ENCODE measurements around the gene TIAM1.

The TIAM1 gene

DNA sequence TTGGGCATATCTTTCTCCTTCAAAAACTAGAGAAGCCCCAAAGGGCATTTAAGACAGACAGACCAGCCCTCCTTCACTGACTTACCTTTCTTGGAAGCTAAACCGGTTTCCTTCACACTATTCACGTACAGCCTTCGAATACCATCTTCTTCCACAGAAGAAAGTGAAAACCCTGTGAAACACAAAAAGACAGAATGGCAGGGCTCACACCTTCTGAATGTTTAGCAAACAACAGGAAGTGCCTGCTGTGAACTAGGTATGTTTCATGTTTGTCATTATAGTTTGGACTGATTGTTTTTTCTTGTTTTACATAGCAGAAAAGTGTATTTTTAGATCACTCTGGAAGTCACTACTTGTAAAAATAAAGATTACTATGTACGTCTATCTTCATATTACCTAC is 157.1 kb downstream of the TIAM1 start:
- H3K4me1 ChIP-seq (ENCODE audit: control insufficient read depth in 2 of 2, insufficient read depth in 2 of 2, low read length in 2 of 2), result no peaks in the 10 kb centered on the region
- H3K9ac ChIP-seq (ENCODE audit: low read depth in 1 of 2, low read length in 2 of 2), result no peak overlapping the region
- no peaks in the 10 kb centered on the region for H3K27me3 ChIP-seq (ENCODE audit: control insufficient read depth in 2 of 2, insufficient read depth in 2 of 2, low read length in 2 of 2)
- no peak overlapping the region for H3K27ac ChIP-seq (ENCODE audit: low read depth in 2 of 2, low read length in 2 of 2)
- H3K4me3 ChIP-seq (ENCODE audit: low read length in 2 of 2), result no peak overlapping the region
- H3K36me3 ChIP-seq (ENCODE audit: control insufficient read depth in 2 of 2, insufficient read depth in 2 of 2, low read length in 2 of 2), result no peaks in the 10 kb centered on the region
- H3K9me3 ChIP-seq (ENCODE audit: control insufficient read depth in 2 of 2, low read length in 2 of 2), result no peaks in the 10 kb centered on the region

DNA sequence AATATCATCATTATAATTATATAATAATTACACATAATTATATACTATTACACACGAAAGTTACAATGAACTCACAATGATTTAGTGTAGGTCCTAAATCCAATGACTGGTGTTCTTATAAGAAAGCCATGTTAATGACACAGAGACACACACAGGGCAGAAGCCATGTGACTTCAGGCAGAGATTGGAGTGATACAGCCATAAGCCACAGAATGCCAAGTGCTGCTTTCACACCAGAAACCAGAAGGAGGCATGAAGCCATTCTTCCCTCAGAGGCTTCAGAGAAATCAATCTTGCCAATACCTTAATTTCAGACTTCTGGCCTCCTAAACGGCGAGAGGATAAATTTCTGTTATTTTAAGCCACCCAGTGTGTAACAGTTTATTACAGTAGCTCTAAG is 158.4 kb downstream of the TIAM1 start:
- no peak overlapping the region for H3K27ac ChIP-seq (ENCODE audit: low read depth in 2 of 2, low read length in 2 of 2)
- H3K9ac ChIP-seq (ENCODE audit: low read depth in 1 of 2, low read length in 2 of 2), result no peak overlapping the region
- no peaks in the 10 kb centered on the region for H3K9me3 ChIP-seq (ENCODE audit: control insufficient read depth in 2 of 2, low read length in 2 of 2)
- no peaks in the 10 kb centered on the region for H3K36me3 ChIP-seq (ENCODE audit: control insufficient read depth in 2 of 2, insufficient read depth in 2 of 2, low read length in 2 of 2)
- no peaks in the 10 kb centered on the region for H3K27me3 ChIP-seq (ENCODE audit: control insufficient read depth in 2 of 2, insufficient read depth in 2 of 2, low read length in 2 of 2)
- peak overlapping the region in 1 of 2 donors; percentile 20 for H3K4me3 ChIP-seq (ENCODE audit: low read length in 2 of 2)
- no peaks in the 10 kb centered on the region for H3K4me1 ChIP-seq (ENCODE audit: control insufficient read depth in 2 of 2, insufficient read depth in 2 of 2, low read length in 2 of 2)

DNA sequence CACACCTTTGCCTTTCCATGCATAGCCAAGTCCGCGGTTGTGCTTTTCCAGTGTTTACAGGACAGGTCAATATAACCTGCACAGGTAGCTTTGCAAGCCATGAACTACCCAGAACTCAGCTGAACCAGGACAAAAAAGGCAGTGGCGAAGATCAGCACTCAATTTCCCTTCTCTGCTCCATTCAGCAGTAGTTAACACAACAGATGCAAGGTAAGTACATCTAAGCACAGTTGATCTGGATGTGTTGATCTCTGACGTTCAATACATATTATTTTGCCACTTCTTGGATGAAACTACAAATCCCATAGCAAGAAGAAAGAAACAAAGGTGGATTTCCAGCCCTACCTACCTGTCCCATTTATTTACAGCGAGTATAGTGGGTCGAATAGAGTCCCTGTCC is 159.2 kb downstream of the TIAM1 start:
- Histone ChIP-seq H3K9me3 (ENCODE audit: control insufficient read depth in 2 of 2, low read length in 2 of 2) (no peaks in the 10 kb centered on the region), H3K9ac (ENCODE audit: low read depth in 1 of 2, low read length in 2 of 2) (no peak overlapping the region), H3K36me3 (ENCODE audit: control insufficient read depth in 2 of 2, insufficient read depth in 2 of 2, low read length in 2 of 2) (no peaks in the 10 kb centered on the region), H3K27me3 (ENCODE audit: control insufficient read depth in 2 of 2, insufficient read depth in 2 of 2, low read length in 2 of 2) (no peaks in the 10 kb centered on the region), H3K4me1 (ENCODE audit: control insufficient read depth in 2 of 2, insufficient read depth in 2 of 2, low read length in 2 of 2) (no peaks in the 10 kb centered on the region), H3K4me3 (ENCODE audit: low read length in 2 of 2) (peak overlapping the region in 1 of 2 donors; percentile 31), H3K27ac (ENCODE audit: low read depth in 2 of 2, low read length in 2 of 2) (no peak overlapping the region)

DNA sequence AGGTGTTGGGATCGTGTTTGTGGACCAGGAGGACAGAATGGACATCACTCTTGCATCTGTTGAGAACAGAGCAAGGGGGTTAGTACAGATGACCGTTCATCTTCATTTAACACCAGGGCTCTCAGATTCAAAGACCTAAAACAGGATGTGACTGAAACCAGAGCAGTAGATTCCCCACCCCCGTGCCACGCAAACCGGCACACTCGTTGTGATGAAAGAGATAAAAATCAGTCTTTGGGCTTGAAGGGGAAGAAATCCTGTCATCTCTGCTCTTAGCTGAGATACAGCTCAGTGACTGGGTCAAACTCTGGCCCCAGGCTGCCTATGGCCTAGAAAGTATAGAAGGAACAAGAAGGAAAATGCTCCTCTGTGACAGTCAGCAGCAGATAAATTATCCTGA is 159.6 kb downstream of the TIAM1 start:
- Histone ChIP-seq H3K4me1 (ENCODE audit: control insufficient read depth in 2 of 2, insufficient read depth in 2 of 2, low read length in 2 of 2) (no peaks in the 10 kb centered on the region), H3K36me3 (ENCODE audit: control insufficient read depth in 2 of 2, insufficient read depth in 2 of 2, low read length in 2 of 2) (no peaks in the 10 kb centered on the region), H3K4me3 (ENCODE audit: low read length in 2 of 2) (peak overlapping the region in 1 of 2 donors; percentile 31), H3K9me3 (ENCODE audit: control insufficient read depth in 2 of 2, low read length in 2 of 2) (no peaks in the 10 kb centered on the region), H3K27me3 (ENCODE audit: control insufficient read depth in 2 of 2, insufficient read depth in 2 of 2, low read length in 2 of 2) (no peaks in the 10 kb centered on the region), H3K9ac (ENCODE audit: low read depth in 1 of 2, low read length in 2 of 2) (no peak overlapping the region), H3K27ac (ENCODE audit: low read depth in 2 of 2, low read length in 2 of 2) (no peak overlapping the region)

DNA sequence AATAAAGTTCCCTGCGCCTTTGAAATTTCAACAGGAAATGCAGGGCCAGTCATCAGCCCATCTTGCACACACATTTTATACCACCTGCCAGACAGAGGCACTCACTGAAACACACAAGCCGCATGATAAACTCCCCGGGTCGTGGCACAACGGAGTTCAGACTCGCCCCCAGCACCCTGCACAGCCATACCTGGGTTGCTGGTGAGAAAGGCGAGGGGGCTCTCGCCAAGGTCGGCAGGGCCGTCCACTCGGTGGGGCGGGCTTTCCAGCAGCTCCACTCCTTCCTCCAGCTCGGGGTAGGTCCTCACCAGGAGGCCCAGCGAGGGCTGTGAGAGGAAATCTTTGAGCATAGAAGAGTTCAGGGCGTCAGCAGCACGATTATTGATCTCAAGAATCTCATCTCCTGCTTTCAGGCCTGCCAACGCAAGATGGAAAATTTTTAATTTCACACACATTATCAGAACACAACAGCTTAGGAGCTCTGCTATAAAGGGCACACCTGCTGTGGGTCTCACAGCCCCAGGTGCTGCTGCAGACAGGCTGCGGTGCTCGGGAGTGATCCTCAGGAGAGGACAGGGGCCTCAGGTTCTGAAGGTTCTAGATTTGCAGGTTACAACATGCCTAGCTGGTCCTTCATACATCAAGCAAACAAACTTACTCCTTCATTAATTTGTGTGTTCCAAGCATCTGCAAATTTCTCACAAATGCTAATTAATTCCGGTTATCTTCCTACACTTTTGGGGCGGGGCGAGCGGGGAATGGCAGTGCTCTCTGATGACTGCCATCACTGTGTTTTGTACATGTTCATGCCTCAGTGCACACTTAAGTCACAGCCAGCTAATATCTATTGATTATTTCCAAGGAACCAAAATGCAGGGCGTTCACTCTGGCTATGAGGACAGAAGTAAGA is 161.6 kb downstream of the TIAM1 start:
- Histone ChIP-seq H3K4me3 (ENCODE audit: low read length in 2 of 2) (no peak overlapping the region), H3K27me3 (ENCODE audit: control insufficient read depth in 2 of 2, insufficient read depth in 2 of 2, low read length in 2 of 2) (no peaks in the 10 kb centered on the region), H3K9ac (ENCODE audit: low read depth in 1 of 2, low read length in 2 of 2) (no peak overlapping the region), H3K9me3 (ENCODE audit: control insufficient read depth in 2 of 2, low read length in 2 of 2) (no peaks in the 10 kb centered on the region), H3K36me3 (ENCODE audit: control insufficient read depth in 2 of 2, insufficient read depth in 2 of 2, low read length in 2 of 2) (no peaks in the 10 kb centered on the region), H3K27ac (ENCODE audit: low read depth in 2 of 2, low read length in 2 of 2) (peak overlapping the region in 1 of 2 donors; percentile 16), H3K4me1 (ENCODE audit: control insufficient read depth in 2 of 2, insufficient read depth in 2 of 2, low read length in 2 of 2) (no peaks in the 10 kb centered on the region)

DNA sequence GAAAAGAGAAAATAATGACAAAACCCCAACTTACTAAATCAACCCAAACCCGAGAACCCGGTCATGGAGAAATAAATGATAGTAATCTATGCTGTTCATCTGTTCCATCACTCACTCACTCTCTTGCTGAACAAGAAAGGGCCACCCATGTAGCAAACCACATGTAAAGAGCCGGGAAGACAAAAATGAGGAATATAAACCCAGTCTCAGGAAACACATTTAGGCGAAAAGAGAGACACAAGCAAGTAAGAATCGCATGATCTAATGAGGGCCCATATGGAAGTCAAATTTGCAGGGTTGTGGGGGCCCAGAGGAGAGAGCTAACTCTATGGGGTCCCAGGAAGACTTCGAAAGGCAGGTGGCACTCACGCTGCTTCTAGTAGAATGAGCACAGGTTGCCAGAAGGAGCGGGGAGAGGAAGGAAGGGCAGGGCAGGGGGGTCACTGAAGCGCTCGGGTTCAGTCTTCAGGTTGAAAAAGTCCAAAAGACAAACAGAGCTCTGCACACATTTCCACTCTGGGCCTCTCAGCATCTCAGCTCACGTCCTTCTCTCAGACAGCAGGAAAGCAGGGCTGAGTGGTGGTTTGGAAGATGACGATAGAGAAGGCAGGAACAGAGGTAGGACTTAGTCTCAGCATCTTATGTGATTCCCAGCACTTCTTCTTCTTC is 162.8 kb downstream of the TIAM1 start:
- Histone ChIP-seq H3K9ac (ENCODE audit: low read depth in 1 of 2, low read length in 2 of 2) (no peak overlapping the region), H3K27me3 (ENCODE audit: control insufficient read depth in 2 of 2, insufficient read depth in 2 of 2, low read length in 2 of 2) (no peaks in the 10 kb centered on the region), H3K27ac (ENCODE audit: low read depth in 2 of 2, low read length in 2 of 2) (peak overlapping the region in 1 of 2 donors; percentile 13), H3K9me3 (ENCODE audit: control insufficient read depth in 2 of 2, low read length in 2 of 2) (no peaks in the 10 kb centered on the region), H3K4me3 (ENCODE audit: low read length in 2 of 2) (no peak overlapping the region), H3K4me1 (ENCODE audit: control insufficient read depth in 2 of 2, insufficient read depth in 2 of 2, low read length in 2 of 2) (peaks cover 0 to 3% of the 10 kb centered on the region in 2 donors), H3K36me3 (ENCODE audit: control insufficient read depth in 2 of 2, insufficient read depth in 2 of 2, low read length in 2 of 2) (no peaks in the 10 kb centered on the region)

DNA sequence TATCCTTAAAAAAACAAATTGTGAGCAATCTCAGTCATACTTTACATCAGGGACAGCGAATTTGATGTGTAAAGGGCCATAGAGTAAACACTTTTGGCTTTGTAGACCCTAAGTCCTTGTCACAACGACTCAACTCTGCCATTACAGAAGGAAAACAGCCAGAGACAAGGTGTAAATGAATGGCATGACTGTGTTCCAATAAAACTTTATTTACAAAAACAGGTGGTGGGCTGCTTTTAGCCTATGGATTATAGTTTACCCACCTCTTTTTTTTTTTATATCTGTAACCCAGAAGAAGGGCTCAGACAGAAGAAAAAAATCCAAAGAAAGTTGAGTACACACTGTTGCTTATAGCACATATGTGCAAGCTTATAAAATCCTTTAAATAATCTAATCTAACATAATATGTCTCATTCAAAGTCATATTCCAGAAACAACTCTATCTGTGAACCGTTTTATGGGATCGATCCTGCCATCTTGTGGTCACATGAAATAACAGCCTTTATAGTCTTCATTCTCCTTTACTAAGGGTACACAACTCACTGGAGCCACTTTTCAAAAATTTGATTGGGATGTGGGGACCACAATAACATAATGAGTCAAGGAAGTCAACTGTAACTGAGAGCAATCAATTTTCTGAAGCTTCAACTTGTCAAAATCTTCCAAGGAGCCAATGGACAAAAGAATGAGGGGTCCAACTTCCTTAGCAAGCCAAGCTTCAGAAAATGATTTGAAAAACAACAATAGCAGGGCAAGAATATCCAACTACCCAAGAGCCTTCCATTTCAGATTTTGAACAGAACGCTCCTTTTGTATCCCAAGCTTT is 163.6 kb downstream of the TIAM1 start:
- no peaks in the 10 kb centered on the region for H3K9me3 ChIP-seq (ENCODE audit: control insufficient read depth in 2 of 2, low read length in 2 of 2)
- H3K27me3 ChIP-seq (ENCODE audit: control insufficient read depth in 2 of 2, insufficient read depth in 2 of 2, low read length in 2 of 2), result no peaks in the 10 kb centered on the region
- H3K27ac ChIP-seq (ENCODE audit: low read depth in 2 of 2, low read length in 2 of 2), result peak overlapping the region in 1 of 2 donors; percentile 13
- H3K36me3 ChIP-seq (ENCODE audit: control insufficient read depth in 2 of 2, insufficient read depth in 2 of 2, low read length in 2 of 2), result no peaks in the 10 kb centered on the region
- no peak overlapping the region for H3K9ac ChIP-seq (ENCODE audit: low read depth in 1 of 2, low read length in 2 of 2)
- peaks cover 0 to 3% of the 10 kb centered on the region in 2 donors for H3K4me1 ChIP-seq (ENCODE audit: control insufficient read depth in 2 of 2, insufficient read depth in 2 of 2, low read length in 2 of 2)
- H3K4me3 ChIP-seq (ENCODE audit: low read length in 2 of 2), result no peak overlapping the region

DNA sequence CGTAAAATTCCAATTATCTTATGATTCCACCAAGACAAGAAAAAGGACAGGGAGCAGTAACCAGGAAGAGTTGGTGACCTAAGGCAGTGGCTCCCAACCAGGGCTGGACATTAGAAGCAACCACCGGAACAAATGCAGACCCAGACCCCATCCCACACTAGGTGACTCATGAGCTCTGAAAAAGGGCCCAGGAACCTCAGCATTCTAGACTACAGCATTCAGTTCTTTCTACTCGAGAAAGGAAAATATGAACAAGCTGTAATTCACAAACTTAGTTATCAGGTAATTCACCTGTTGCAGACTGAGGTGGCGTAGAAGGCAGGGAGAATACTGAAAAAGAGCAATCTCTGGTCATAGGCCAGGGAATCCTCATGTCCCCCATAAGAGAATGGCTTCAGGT is 167.3 kb downstream of the TIAM1 start:
- H3K4me1 ChIP-seq (ENCODE audit: control insufficient read depth in 2 of 2, insufficient read depth in 2 of 2, low read length in 2 of 2), result peaks cover 0 to 3% of the 10 kb centered on the region in 2 donors
- no peaks in the 10 kb centered on the region for H3K36me3 ChIP-seq (ENCODE audit: control insufficient read depth in 2 of 2, insufficient read depth in 2 of 2, low read length in 2 of 2)
- H3K27me3 ChIP-seq (ENCODE audit: control insufficient read depth in 2 of 2, insufficient read depth in 2 of 2, low read length in 2 of 2), result no peaks in the 10 kb centered on the region
- no peak overlapping the region for H3K27ac ChIP-seq (ENCODE audit: low read depth in 2 of 2, low read length in 2 of 2)
- H3K9me3 ChIP-seq (ENCODE audit: control insufficient read depth in 2 of 2, low read length in 2 of 2), result no peaks in the 10 kb centered on the region
- H3K9ac ChIP-seq (ENCODE audit: low read depth in 1 of 2, low read length in 2 of 2), result no peak overlapping the region
- no peak overlapping the region for H3K4me3 ChIP-seq (ENCODE audit: low read length in 2 of 2)

DNA sequence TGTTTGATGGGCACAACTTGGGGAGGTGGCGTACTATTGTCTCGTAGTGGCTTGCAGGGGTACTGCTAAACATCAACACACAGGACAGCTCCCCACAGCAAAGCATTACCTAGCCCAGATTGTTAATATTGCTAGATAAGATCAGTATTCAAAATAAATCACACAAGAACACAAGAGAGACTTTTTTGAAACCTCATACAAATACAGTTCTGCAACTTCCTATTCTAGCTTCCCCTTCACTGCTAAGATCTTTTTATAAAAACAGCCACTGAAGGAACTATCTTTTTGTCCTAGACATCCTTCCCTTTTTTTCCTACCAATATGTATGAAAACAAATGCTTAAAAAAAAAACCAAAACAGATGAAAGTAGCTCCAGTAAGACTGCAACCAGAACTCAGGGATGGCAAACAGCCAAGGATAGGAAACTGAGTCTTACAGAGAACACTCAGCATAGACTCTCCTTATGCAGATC is 167.9 kb downstream of the TIAM1 start:
- H3K27ac ChIP-seq (ENCODE audit: low read depth in 2 of 2, low read length in 2 of 2), result no peak overlapping the region
- H3K9ac ChIP-seq (ENCODE audit: low read depth in 1 of 2, low read length in 2 of 2), result no peak overlapping the region
- no peaks in the 10 kb centered on the region for H3K36me3 ChIP-seq (ENCODE audit: control insufficient read depth in 2 of 2, insufficient read depth in 2 of 2, low read length in 2 of 2)
- peaks cover 0 to 3% of the 10 kb centered on the region in 2 donors for H3K4me1 ChIP-seq (ENCODE audit: control insufficient read depth in 2 of 2, insufficient read depth in 2 of 2, low read length in 2 of 2)
- no peak overlapping the region for H3K4me3 ChIP-seq (ENCODE audit: low read length in 2 of 2)
- no peaks in the 10 kb centered on the region for H3K9me3 ChIP-seq (ENCODE audit: control insufficient read depth in 2 of 2, low read length in 2 of 2)
- H3K27me3 ChIP-seq (ENCODE audit: control insufficient read depth in 2 of 2, insufficient read depth in 2 of 2, low read length in 2 of 2), result no peaks in the 10 kb centered on the region
